HCT116 (cell line): ENCODE measurements around the gene INKA2. TPM values are rescaled to one million over a fixed set of nuclear protein-coding genes. Genes with fewer than 3 reads are reported as not detected.

Source experiments
- ATAC-seq: fragments of 200-7000 bp; cut with Tn5 transposase; 2 replicates; pipeline ENCODE4 v1.9.1; 2020; ENCODE audit warnings: mild to moderate bottlenecking, moderate library complexity
- BruUV-seq: library from RNA; stranded (reverse); fragments of 400-500 nt; replicated peaks from 2 replicates; lab custom pipeline; 2021; lab: Mats Ljungman, UMichigan
- CTCF ChIA-PET: fragments of 300-600 bp; sonication (Branson Sonifier 250); formaldehyde crosslinking; loops from one replicate; lab custom pipeline; 2021; ENCODE audit warnings: antibody characterized with exemption; lab: Charles Lee
- POLR2A ChIA-PET: fragments of 300-600, 350-600 bp; sonication (Branson Sonifier 250); formaldehyde crosslinking; loops from one replicate; lab custom pipeline; 2021; ENCODE audit warnings: antibody characterized with exemption; lab: Charles Lee
- RAD21 ChIA-PET, 2 experiments: fragments of 300-600 bp; sonication (Branson Sonifier 250); formaldehyde crosslinking; loops; one replicate each; lab custom pipeline; 2023; ENCODE audit warnings: low total read pairs in 2 of 2; ENCODE audit not compliant: uncharacterized antibody in 2 of 2, unreplicated experiment in 2 of 2, low non-redundant PET in 1 of 2; lab: Charles Lee
- DNase-seq: peaks from one replicate; pipeline ENCODE4 v3.0.0-alpha.2; 2010; ENCODE audit warnings: low read depth, low spot score
- H2AFZ ChIP-seq: fragments of 200-600 bp; shearing (Covaris generic), sonication (generic); 2 replicates; pipeline ENCODE4 v1.6.1; 2017; ENCODE audit warnings: low read depth, mixed run types, mixed read lengths, antibody characterized with exemption, low read length; ENCODE audit not compliant: poor library complexity, severe bottlenecking
- H3K27ac ChIP-seq: 2 replicates; pipeline ENCODE4 v1.5.1; 2012; ENCODE audit warnings: low read depth, low read length
- H3K27me3 ChIP-seq: fragments of 200-600 bp; sonication (generic); 2 replicates; pipeline ENCODE4 v1.6.1; 2016; ENCODE audit warnings: mixed run types, low read length, mixed read lengths; ENCODE audit not compliant: insufficient read depth
- H3K36me3 ChIP-seq, 2 experiments: fragments of 200-500 bp in 1 of 2; fragments of 200-600 bp in 1 of 2; sonication (Bioruptor generic) in 1 of 2; sonication (generic) in 1 of 2; 2 replicates each; pipeline versions ENCODE4 v1.5.1 to v1.6.1; 2014 to 2016; ENCODE audit warnings: low read length in 2 of 2, inconsistent platforms in 1 of 2, mixed read lengths in 1 of 2, mixed run types in 1 of 2; ENCODE audit not compliant: insufficient read depth in 2 of 2, control insufficient read depth in 1 of 2
- H3K4me1 ChIP-seq, 2 experiments: fragments of 200-600 bp in 1 of 2; sonication (generic) in 1 of 2; 2 replicates each; pipeline versions ENCODE4 v1.5.1 to v1.6.1; 2012 to 2017; ENCODE audit warnings: low read length in 2 of 2, inconsistent platforms in 1 of 2, mild to moderate bottlenecking in 1 of 2, mixed read lengths in 1 of 2, mixed run types in 1 of 2, moderate library complexity in 1 of 2; ENCODE audit not compliant: insufficient read depth in 2 of 2, control insufficient read depth in 1 of 2
- H3K4me2 ChIP-seq: fragments of 200-600 bp; sonication (generic); 2 replicates; pipeline ENCODE4 v1.6.1; 2017; ENCODE audit warnings: mixed run types, low read length, mixed read lengths
- H3K4me3 ChIP-seq, 2 experiments: fragments of 200-600 bp in 1 of 2; sonication (generic) in 1 of 2; replicated peaks in 1 of 2; 2 replicates each; pipeline ENCODE4 v1.5.1; 2011 to 2016; ENCODE audit warnings: low read length in 2 of 2, control low read depth in 1 of 2, low read depth in 1 of 2, mild to moderate bottlenecking in 1 of 2, mixed read lengths in 1 of 2, mixed run types in 1 of 2
- H3K79me2 ChIP-seq: fragments of 200-600 bp; sonication (generic); 2 replicates; pipeline ENCODE4 v1.6.1; 2017; ENCODE audit warnings: mild to moderate bottlenecking, mixed run types, low read length, moderate library complexity, mixed read lengths; ENCODE audit not compliant: insufficient read depth
- H3K9ac ChIP-seq: fragments of 200-600 bp; sonication (generic); 2 replicates; pipeline ENCODE4 v1.6.1; 2016; ENCODE audit warnings: low read length, mixed read lengths
- H3K9me2 ChIP-seq: fragments of 200-600 bp; sonication (generic), shearing (Covaris generic); 2 replicates; pipeline ENCODE4 v1.6.1; 2017; ENCODE audit warnings: mixed run types, mild to moderate bottlenecking, moderate library complexity; ENCODE audit not compliant: insufficient read depth
- H3K9me3 ChIP-seq, 2 experiments: fragments of 200-500 bp in 1 of 2; fragments of 200-600 bp in 1 of 2; sonication (Bioruptor generic) in 1 of 2; sonication (generic) in 1 of 2; 2 replicates each; pipeline ENCODE4 v1.6.1; 2014 to 2017; ENCODE audit warnings: low read length in 2 of 2, mixed read lengths in 2 of 2, inconsistent platforms in 1 of 2, low read depth in 1 of 2, mild to moderate bottlenecking in 1 of 2, mixed run types in 1 of 2, moderate library complexity in 1 of 2; ENCODE audit not compliant: control insufficient read depth in 1 of 2, insufficient read depth in 1 of 2
- H4K20me1 ChIP-seq: fragments of 200-600 bp; sonication (generic), shearing (Covaris generic); 2 replicates; pipeline ENCODE4 v1.6.1; 2017; ENCODE audit warnings: mixed run types, mild to moderate bottlenecking, moderate library complexity; ENCODE audit not compliant: insufficient read depth
- CBX3 ChIP-seq: IDR thresholded peaks from 2 replicates; pipeline ENCODE4 v1.6.1; 2012; ENCODE audit warnings: low read depth
- CEBPB ChIP-seq: IDR thresholded peaks from 2 replicates; pipeline ENCODE4 v1.6.1; 2012; ENCODE audit warnings: low read depth
- EGR1 ChIP-seq: IDR thresholded peaks from 2 replicates; pipeline ENCODE4 v1.6.1; 2012; ENCODE audit warnings: low read depth
- ELF1 ChIP-seq: IDR thresholded peaks from 2 replicates; pipeline ENCODE4 v1.6.1; 2012; ENCODE audit warnings: low read depth, borderline replicate concordance
- EZH2 ChIP-seq: fragments of 200-600 bp; sonication (generic); IDR thresholded peaks from 2 replicates; pipeline ENCODE4 v1.6.1; 2017; ENCODE audit warnings: antibody characterized with exemption, mixed run types
- EZH2phosphoT487 ChIP-seq: fragments of 200-600 bp; IDR thresholded peaks from 2 replicates; pipeline ENCODE4 v1.6.1; 2018; ENCODE audit warnings: antibody characterized with exemption, borderline replicate concordance
- FOSL1 ChIP-seq: IDR thresholded peaks from 2 replicates; pipeline ENCODE4 v1.6.1; 2012; ENCODE audit warnings: low read depth
- JUND ChIP-seq: IDR thresholded peaks from 2 replicates; pipeline ENCODE4 v1.6.1; 2012
- POLR2A ChIP-seq: IDR thresholded peaks from 2 replicates; pipeline ENCODE4 v1.7.0; 2011; ENCODE audit warnings: borderline replicate concordance; ENCODE audit not compliant: insufficient read depth, insufficient read length; ENCODE audit errors: extremely low read depth
- POLR2AphosphoS5 ChIP-seq: IDR thresholded peaks from 2 replicates; pipeline ENCODE4 v1.6.1; 2011; ENCODE audit warnings: mild to moderate bottlenecking, low read depth, low read length, moderate library complexity
- RAD21 ChIP-seq: IDR thresholded peaks from 2 replicates; pipeline ENCODE4 v1.6.1; 2012; ENCODE audit warnings: low read depth, mild to moderate bottlenecking
- SP1 ChIP-seq: IDR thresholded peaks from 2 replicates; pipeline ENCODE4 v1.6.1; 2012; ENCODE audit warnings: low read depth
- SRF ChIP-seq: IDR thresholded peaks from 2 replicates; pipeline ENCODE4 v1.6.1; 2012; ENCODE audit warnings: low read depth
- TCF7L2 ChIP-seq: IDR thresholded peaks from 2 replicates; pipeline ENCODE4 v1.7.0; 2011; ENCODE audit warnings: borderline replicate concordance, inconsistent platforms; ENCODE audit not compliant: insufficient read depth, insufficient read length; ENCODE audit errors: extremely low read depth
- YY1 ChIP-seq: IDR thresholded peaks from 2 replicates; pipeline ENCODE4 v1.6.1; 2011; ENCODE audit warnings: low read length, low read depth, moderate library complexity, mild to moderate bottlenecking; ENCODE audit not compliant: insufficient replicate concordance; ENCODE audit errors: extremely low read depth
- ZFX ChIP-seq: fragments of 450-650 bp; IDR thresholded peaks from 2 replicates; pipeline ENCODE4 v1.6.1; 2017
- ZNF274 ChIP-seq: fragments of 200-500 bp; sonication (Bioruptor generic); IDR thresholded peaks from 2 replicates; pipeline ENCODE4 v1.6.1; 2014; ENCODE audit warnings: mild to moderate bottlenecking, low read depth, low read length, inconsistent platforms
- intact Hi-C: fragments of 100-400 bp; cut with micrococcal nuclease; formaldehyde crosslinking; loops from 2 replicates; pipeline ENCODE4 v1.10.0; 2022
- total RNA-seq: library from RNA; stranded (reverse); gene quantifications from one replicate; pipeline ENCODE4 v1.2.1, GENCODE V29; 2021; ENCODE audit not compliant: unreplicated experiment
- TF ChIP-seq, protein P1 (sequence below): IDR thresholded peaks from 2 replicates; pipeline ENCODE4 v1.6.1; 2012; ENCODE audit warnings: low read depth
- TF ChIP-seq, protein P2 (sequence below), 3 experiments: fragments of 200-600 bp in 1 of 3; sonication (generic) in 1 of 3; IDR thresholded peaks in 2 of 3; conservative IDR thresholded peaks in 1 of 3; 2 replicates each; pipeline ENCODE4 v1.5.1; 2012 to 2017; ENCODE audit warnings: low read depth in 2 of 3, low read length in 2 of 3, antibody characterized with exemption in 1 of 3, borderline replicate concordance in 1 of 3, control low read depth in 1 of 3, mild to moderate bottlenecking in 1 of 3, mixed read lengths in 1 of 3, mixed run types in 1 of 3, moderate library complexity in 1 of 3; ENCODE audit not compliant: insufficient read depth in 1 of 3

Gene INKA2
- total RNA-seq, 1 experiment from 2014 or later: 4.0 TPM

GRCh38 chr1:111734856-111735255, 4.3 kb downstream of the INKA2 start:
- Histone ChIP-seq H3K79me2 (no peaks in the 10 kb centered on the region), H3K36me3 (no peaks in the 10 kb centered on the region), H3K9me2 (no peaks in the 10 kb centered on the region), H3K9me3 (no peaks in the 10 kb centered on the region), H3K4me3 (no peak overlapping the region), H4K20me1 (no peaks in the 10 kb centered on the region), H3K27ac (no peak overlapping the region), H2AFZ (no peak overlapping the region), H3K27me3 (no peaks in the 10 kb centered on the region), H3K9ac (no peak overlapping the region), H3K4me2 (no peak overlapping the region), H3K4me1 (peaks cover 9 to 20% of the 10 kb centered on the region in 2 experiments; a peak in 3 of 4 replicates)
- DNase-seq (no peak), ATAC-seq (no peak)
- ChIA-PET RAD21 (no interaction called here), CTCF (no interaction called here), POLR2A (no interaction called here)
- no peak for TF ChIP-seq ZFX
- no peak for TF ChIP-seq FOSL1
- TF ChIP-seq TCF7L2: no peak
- no peak for TF ChIP-seq ELF1
- TF ChIP-seq POLR2A: no peak
- no peak for TF ChIP-seq JUND
- no peak for TF ChIP-seq CBX3
- TF ChIP-seq, protein P1, sequence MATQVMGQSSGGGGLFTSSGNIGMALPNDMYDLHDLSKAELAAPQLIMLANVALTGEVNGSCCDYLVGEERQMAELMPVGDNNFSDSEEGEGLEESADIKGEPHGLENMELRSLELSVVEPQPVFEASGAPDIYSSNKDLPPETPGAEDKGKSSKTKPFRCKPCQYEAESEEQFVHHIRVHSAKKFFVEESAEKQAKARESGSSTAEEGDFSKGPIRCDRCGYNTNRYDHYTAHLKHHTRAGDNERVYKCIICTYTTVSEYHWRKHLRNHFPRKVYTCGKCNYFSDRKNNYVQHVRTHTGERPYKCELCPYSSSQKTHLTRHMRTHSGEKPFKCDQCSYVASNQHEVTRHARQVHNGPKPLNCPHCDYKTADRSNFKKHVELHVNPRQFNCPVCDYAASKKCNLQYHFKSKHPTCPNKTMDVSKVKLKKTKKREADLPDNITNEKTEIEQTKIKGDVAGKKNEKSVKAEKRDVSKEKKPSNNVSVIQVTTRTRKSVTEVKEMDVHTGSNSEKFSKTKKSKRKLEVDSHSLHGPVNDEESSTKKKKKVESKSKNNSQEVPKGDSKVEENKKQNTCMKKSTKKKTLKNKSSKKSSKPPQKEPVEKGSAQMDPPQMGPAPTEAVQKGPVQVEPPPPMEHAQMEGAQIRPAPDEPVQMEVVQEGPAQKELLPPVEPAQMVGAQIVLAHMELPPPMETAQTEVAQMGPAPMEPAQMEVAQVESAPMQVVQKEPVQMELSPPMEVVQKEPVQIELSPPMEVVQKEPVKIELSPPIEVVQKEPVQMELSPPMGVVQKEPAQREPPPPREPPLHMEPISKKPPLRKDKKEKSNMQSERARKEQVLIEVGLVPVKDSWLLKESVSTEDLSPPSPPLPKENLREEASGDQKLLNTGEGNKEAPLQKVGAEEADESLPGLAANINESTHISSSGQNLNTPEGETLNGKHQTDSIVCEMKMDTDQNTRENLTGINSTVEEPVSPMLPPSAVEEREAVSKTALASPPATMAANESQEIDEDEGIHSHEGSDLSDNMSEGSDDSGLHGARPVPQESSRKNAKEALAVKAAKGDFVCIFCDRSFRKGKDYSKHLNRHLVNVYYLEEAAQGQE: no peak
- TF ChIP-seq RAD21: no peak
- TF ChIP-seq EZH2phosphoT487: no peak
- TF ChIP-seq, protein P2, sequence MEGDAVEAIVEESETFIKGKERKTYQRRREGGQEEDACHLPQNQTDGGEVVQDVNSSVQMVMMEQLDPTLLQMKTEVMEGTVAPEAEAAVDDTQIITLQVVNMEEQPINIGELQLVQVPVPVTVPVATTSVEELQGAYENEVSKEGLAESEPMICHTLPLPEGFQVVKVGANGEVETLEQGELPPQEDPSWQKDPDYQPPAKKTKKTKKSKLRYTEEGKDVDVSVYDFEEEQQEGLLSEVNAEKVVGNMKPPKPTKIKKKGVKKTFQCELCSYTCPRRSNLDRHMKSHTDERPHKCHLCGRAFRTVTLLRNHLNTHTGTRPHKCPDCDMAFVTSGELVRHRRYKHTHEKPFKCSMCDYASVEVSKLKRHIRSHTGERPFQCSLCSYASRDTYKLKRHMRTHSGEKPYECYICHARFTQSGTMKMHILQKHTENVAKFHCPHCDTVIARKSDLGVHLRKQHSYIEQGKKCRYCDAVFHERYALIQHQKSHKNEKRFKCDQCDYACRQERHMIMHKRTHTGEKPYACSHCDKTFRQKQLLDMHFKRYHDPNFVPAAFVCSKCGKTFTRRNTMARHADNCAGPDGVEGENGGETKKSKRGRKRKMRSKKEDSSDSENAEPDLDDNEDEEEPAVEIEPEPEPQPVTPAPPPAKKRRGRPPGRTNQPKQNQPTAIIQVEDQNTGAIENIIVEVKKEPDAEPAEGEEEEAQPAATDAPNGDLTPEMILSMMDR (IDR thresholded peaks at IDR 0.05 in 2 of 3, conservative IDR thresholded peaks at IDR 0.05 in 1 of 3; ENCODE audit: borderline replicate concordance in 1 of 3, insufficient read depth in 1 of 3, low read depth in 2 of 3, low read length in 2 of 3): no peak
- no peak for TF ChIP-seq EZH2
- no peak for TF ChIP-seq YY1
- no peak for TF ChIP-seq SRF
- no peak for TF ChIP-seq EGR1
- TF ChIP-seq SP1: no peak
- TF ChIP-seq CEBPB: no peak
- TF ChIP-seq POLR2AphosphoS5: no peak
- no peak for TF ChIP-seq ZNF274
- BruUV-seq: no TSS peak
- intact Hi-C loops: no loop called here
